ENCODE measurements around the gene ABCA12. TPM values are rescaled to one million over a fixed set of nuclear protein-coding genes. Genes with fewer than 3 reads are reported as not detected.

Gene ABCA12
- total RNA-seq, 2 donors from 2014 or later, result 0.07 TPM; not detected in 1

GRCh38 chr2:215020283-215020682 is 118.1 kb downstream of the ABCA12 start:
- Mint-ChIP-seq H3K4me3 (no peak overlapping the region), H3K4me1 (no peaks in the 10 kb centered on the region), H3K9me3 (no peaks in the 10 kb centered on the region), H3K27ac (no peak overlapping the region), H3K27me3 (ENCODE audit: insufficient read depth) (no peaks in the 10 kb centered on the region), H3K36me3 (ENCODE audit: low read depth) (no peaks in the 10 kb centered on the region)
- Histone ChIP-seq H3K4me3 (ENCODE audit: low read length) (no peak overlapping the region), H3K27me3 (ENCODE audit: control insufficient read depth, insufficient read depth, low read length, poor library complexity, severe bottlenecking) (no peaks in the 10 kb centered on the region), H3K9me3 (ENCODE audit: control insufficient read depth, low read length) (no peaks in the 10 kb centered on the region), H3K4me1 (ENCODE audit: control insufficient read depth, insufficient read depth, low read length) (no peaks in the 10 kb centered on the region), H3K27ac (ENCODE audit: low read depth, low read length) (no peak overlapping the region), H3K9ac (ENCODE audit: extremely low read depth, low read length, poor library complexity, severe bottlenecking) (no peak overlapping the region), H3K36me3 (ENCODE audit: control insufficient read depth, insufficient read depth, low read length) (no peaks in the 10 kb centered on the region)
- DNase-seq, result no peak
- WGBS, 2 experiments (ENCODE audit: insufficient coverage in 1 of 2, insufficient read length in 1 of 2), result 50 to 100% methylated on average over 1 to 2 of the region's 2 CpGs
- TF ChIP-seq CTCF (conservative IDR thresholded peaks at IDR 0.05), result no peak

GRCh38 chr2:215019521-215020145 is 118.8 kb downstream of the ABCA12 start:
- H3K4me3 Mint-ChIP-seq, result no peak overlapping the region
- Histone ChIP-seq H3K9me3 (ENCODE audit: control insufficient read depth, low read length) (no peaks in the 10 kb centered on the region), H3K27me3 (ENCODE audit: control insufficient read depth, insufficient read depth, low read length, poor library complexity, severe bottlenecking) (no peaks in the 10 kb centered on the region), H3K4me1 (ENCODE audit: control insufficient read depth, insufficient read depth, low read length) (no peaks in the 10 kb centered on the region), H3K36me3 (ENCODE audit: control insufficient read depth, insufficient read depth, low read length) (no peaks in the 10 kb centered on the region), H3K27ac (ENCODE audit: low read depth, low read length) (no peak overlapping the region), H3K4me3 (ENCODE audit: low read length) (no peak overlapping the region), H3K9ac (ENCODE audit: extremely low read depth, low read length, poor library complexity, severe bottlenecking) (no peak overlapping the region)
- H3K9me3 Mint-ChIP-seq, result no peaks in the 10 kb centered on the region
- H3K27ac Mint-ChIP-seq, result no peak overlapping the region
- DNase-seq, result no peak
- H3K27me3 Mint-ChIP-seq (ENCODE audit: insufficient read depth), result no peaks in the 10 kb centered on the region
- WGBS, 2 experiments (ENCODE audit: insufficient coverage in 1 of 2, insufficient read length in 1 of 2), result 93 to 95% methylated on average over 3 to 8 of the region's 8 CpGs
- TF ChIP-seq CTCF (conservative IDR thresholded peaks at IDR 0.05), result no peak
- no peaks in the 10 kb centered on the region for H3K36me3 Mint-ChIP-seq (ENCODE audit: low read depth)
- no peaks in the 10 kb centered on the region for H3K4me1 Mint-ChIP-seq

GRCh38 chr2:215019085-215019484 is 119.3 kb downstream of the ABCA12 start:
- H3K27ac Mint-ChIP-seq, result no peak overlapping the region
- WGBS, 2 experiments (ENCODE audit: insufficient coverage in 1 of 2, insufficient read length in 1 of 2), result 91 to 92% methylated on average over 3 of the region's 3 CpGs
- H3K9me3 Mint-ChIP-seq, result no peaks in the 10 kb centered on the region
- H3K4me3 Mint-ChIP-seq, result no peak overlapping the region
- H3K27me3 ChIP-seq (ENCODE audit: control insufficient read depth, insufficient read depth, low read length, poor library complexity, severe bottlenecking), result no peaks in the 10 kb centered on the region
- DNase-seq, result no peak
- H3K27ac ChIP-seq (ENCODE audit: low read depth, low read length), result no peak overlapping the region
- no peak for TF ChIP-seq CTCF (conservative IDR thresholded peaks at IDR 0.05)
- no peaks in the 10 kb centered on the region for H3K4me1 Mint-ChIP-seq
- no peaks in the 10 kb centered on the region for H3K27me3 Mint-ChIP-seq (ENCODE audit: insufficient read depth)
- no peaks in the 10 kb centered on the region for H3K36me3 ChIP-seq (ENCODE audit: control insufficient read depth, insufficient read depth, low read length)
- H3K4me1 ChIP-seq (ENCODE audit: control insufficient read depth, insufficient read depth, low read length), result no peaks in the 10 kb centered on the region
- H3K9ac ChIP-seq (ENCODE audit: extremely low read depth, low read length, poor library complexity, severe bottlenecking), result no peak overlapping the region
- no peak overlapping the region for H3K4me3 ChIP-seq (ENCODE audit: low read length)
- no peaks in the 10 kb centered on the region for H3K9me3 ChIP-seq (ENCODE audit: control insufficient read depth, low read length)
- no peaks in the 10 kb centered on the region for H3K36me3 Mint-ChIP-seq (ENCODE audit: low read depth)

All from endodermal cell (in vitro differentiated cells).